Raji (cell line): ENCODE data around the gene TSSK6.

Source experiments
- POLR2A ChIP-seq: IDR thresholded peaks from 2 replicates; pipeline ENCODE4 v1.6.1; 2011; ENCODE audit warnings: low read depth, low read length, control low read depth; ENCODE audit not compliant: insufficient read depth

The TSSK6 gene

DNA sequence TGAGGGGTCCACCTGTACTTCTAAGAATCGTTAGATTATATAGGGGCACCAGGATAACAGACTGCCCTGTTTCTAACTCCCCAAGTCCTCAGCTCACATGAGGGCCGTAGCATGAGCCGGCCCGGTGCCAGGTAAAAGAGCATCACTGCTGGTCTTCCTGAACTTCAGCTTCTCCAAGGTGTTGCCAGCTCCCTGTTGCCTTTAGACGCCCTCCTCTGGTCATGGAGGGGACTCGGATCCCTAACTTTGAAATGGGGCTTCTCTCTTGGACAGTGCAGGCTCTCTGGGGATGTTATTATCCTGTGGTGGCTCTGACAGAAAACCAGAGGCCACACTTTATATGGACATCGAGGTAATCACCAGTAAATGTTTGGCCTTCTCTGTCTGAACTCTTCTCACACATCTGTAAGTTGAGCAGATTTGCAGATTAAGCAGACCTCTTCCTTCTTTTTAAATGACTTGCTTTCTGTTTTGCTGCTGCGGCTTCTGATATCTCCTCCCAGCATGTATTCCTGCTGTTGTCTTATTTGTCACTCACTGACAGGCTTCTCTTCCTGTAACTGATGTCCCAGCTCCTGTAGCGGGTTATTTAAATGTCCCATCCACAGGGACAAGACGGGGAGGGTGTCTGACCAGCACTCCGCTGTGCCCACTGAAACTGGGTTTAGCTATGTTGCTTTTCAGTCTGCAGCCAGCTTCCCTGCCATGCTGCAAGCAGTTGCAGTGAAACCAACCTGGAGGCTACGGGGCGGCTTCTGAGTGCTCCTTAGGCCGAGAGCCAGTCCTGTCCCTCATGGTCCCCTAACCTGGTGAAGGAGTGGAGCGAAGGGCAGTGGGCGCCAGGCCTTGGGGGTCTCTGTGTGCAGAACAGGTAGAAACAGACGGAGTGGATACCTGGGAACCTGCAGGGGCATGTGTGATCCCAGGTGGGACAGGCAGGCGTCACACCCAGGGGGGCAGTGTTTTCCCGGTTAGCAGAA lies 39.2 kb downstream of the TSSK6 start:
- TF ChIP-seq POLR2A = no peak

DNA sequence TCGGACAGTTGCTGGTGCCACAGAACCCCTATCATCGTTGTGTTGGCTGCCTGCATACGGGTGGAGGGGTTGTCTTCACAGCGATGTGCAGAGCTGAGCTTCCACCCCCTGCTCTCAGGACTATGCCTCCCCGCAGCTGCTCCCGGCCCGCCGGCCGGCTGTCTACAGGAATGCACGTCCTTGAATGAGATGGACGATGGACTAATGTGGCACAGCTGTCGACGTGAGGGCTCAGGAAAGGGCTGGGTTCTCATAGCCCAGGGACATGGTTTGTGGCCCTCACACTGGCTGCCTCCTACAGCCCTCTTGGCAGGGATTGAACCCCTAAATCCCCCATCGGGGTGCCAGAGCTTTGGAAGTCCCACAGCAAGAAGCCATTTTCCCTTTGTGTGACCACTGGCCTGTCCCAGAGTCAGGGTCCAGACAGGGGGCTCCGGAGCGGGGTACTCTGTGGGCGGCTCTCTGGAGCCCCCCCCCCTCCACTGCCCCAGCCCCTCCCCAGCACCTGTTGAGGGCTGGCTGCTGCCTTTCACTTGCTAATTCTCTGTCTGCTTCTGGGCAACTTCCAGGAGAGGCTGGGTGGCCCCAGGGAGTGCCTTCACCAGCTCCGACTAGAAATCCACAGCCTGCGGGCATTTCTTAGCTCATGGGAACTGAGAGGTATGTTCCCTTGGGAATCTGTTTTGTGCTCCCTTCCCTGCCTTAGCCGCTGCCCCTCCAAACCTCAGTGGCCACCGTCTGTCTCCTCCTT lies 40.2 kb downstream of the TSSK6 start:
- no peak for TF ChIP-seq POLR2A

DNA sequence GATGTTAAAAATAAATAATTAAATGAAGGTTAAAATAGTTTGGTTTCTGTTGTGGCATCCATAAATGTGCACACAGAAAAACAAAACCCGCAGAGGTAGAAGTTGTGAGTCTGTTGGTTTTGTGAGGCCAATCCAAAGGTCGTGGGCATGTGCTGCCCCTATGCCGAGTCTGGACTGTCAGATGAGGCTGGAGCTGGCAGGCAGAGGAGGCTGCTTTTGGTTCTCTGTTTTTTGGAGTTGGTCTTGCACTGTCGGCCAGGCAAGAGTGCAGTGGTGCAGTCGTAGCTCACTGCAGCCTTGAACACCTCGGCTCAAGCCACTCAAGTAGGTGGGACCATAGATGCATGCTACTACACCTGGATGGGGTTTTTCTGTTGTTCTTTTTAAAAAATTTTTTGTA lies 43.7 kb downstream of the TSSK6 start:
- TF ChIP-seq POLR2A = no peak

DNA sequence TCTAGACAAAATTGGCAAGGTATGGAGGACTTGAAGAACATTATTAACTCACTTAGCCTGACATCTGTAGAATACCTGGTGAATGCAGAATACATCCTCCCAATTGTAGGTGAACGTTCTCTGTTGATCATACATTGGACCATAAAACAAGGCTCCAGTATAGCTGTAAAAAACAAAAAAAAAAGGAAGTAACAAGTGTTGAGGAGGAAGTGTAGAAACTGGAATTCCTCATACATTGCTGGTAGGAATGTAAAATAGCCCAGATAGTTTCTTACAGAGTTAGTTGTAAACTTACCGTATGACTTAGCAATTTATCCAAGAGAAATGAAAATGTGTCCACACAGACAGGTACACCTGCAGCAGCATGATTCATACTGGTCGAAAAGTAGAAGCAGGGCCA lies 44.8 kb downstream of the TSSK6 start:
- no peak for TF ChIP-seq POLR2A

DNA sequence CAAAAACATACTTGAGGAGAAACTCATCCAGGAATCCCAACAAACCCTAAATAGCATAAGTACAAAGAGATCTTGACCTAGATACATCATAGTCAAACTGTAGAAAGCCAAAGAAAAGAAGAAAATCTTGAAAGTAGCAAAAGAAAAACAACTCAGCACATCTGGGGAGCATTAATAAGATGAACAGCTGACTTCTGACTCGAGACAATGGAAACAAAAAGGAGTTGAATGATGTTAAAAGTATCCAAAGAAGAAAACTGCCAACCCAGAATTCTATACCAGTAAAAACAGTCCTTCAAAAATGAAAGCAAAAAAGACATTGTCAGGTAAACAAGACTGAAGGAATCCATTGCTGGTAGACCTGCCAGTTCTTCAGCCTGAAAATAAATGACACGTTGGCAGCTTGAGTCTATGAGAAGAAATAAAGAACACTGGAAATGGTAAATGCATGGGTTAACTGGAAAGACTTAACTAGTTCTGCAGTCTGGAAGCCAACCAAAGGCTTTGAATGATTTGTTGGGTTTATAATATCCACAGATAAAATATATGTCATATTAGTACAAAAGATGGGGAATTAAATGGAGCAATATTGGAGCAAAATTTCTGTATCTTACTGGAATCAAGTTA lies 46.8 kb downstream of the TSSK6 start:
- TF ChIP-seq POLR2A = no peak

DNA sequence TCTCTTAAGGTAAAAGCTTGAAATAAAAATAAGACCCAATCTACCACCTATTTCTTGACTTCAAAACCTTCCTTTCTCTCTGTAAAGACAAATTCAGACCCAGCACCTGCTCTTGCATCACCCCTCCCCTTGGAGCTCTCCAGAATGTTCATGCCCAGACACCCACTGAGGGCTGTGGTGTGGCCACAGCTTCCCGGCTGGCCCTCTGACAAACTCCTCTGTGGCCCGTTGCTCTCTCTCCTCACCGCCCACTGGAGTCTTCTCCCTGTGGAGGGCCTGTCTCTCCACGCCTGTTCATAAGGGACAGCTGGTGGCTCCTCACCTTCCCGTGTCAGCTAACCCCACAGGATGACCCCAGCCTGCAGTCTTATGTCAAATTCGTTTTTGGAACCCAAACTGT lies 49.1 kb downstream of the TSSK6 start:
- TF ChIP-seq POLR2A = no peak

DNA sequence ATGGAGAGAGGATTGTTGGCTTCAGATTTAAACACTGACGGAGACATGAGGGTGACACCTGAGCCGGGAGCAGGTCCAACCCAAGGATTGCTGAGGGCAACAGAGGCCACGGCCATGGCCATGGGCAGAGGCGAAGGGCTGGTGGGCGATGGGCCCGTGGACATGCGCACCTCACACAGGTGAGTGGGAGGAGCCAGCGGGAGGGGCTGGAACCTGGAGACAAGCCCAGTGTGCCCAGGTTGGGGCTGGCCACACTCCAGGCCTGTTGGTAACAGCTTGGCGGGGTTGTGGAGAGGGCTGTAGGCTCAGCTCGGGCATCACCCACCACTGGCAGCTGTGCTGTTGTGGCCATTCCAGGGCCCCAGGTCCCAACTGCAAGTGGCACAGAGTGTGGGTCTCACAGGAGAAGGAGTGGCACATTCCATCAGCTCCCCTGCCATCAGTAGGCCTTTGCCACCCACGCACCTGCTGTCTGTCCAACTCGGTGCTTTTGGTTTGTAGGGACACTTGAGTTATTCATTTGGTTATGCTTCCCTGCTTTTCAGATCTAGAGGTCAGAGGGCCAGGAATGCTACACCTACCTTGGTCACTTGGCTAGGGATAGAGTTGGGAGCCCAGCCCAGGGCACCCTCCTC lies 49.8 kb downstream of the TSSK6 start:
- TF ChIP-seq POLR2A = no peak

DNA sequence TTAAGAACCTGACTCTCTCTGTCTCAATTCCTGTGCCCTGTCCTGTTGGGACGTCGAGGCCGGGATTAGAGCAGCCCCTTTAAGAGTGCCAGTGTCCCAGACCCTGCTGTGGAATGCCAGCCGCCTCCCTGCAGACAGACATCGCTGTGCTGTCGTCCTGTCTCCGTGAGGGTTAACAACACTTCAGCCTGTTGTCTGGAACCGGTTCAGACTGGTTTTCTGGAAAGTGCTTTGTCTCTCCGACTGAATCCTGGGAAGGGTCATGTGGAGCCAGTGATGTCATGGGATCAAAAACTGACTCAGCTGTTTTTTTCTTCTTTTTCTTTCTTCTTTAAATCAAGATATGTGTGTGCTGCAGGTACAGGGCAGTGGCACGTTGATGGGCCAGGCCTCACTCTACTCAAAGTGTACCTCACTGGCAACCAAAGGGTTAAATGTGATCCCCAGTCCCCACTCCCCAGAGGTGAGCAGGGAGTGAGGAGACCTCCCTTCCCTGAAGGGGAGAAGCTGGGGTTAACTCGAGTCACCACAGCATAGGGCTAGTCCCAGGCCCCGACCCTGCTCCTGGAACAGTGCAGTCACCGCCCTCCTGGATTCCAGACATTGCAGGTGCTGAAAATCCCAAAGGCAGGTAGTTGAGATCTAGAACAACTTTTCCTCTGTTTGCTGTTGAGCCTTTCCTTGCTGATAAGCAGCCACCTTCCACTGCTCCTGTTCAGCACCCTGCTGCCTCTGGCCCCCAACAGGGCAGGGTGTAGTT lies 50.8 kb downstream of the TSSK6 start:
- TF ChIP-seq POLR2A = no peak
